Measurements from ENCODE around the gene SORCS2. TPM values are rescaled to one million over a fixed set of nuclear protein-coding genes. Genes with fewer than 3 reads are reported as not detected.

Gene SORCS2
- total and polyA plus RNA-seq, 2 of the 8 experiments (the other 6 are each of a cell fraction or from before 2014, with no cell fraction given) = 0.36 to 1.8 TPM

DNA sequence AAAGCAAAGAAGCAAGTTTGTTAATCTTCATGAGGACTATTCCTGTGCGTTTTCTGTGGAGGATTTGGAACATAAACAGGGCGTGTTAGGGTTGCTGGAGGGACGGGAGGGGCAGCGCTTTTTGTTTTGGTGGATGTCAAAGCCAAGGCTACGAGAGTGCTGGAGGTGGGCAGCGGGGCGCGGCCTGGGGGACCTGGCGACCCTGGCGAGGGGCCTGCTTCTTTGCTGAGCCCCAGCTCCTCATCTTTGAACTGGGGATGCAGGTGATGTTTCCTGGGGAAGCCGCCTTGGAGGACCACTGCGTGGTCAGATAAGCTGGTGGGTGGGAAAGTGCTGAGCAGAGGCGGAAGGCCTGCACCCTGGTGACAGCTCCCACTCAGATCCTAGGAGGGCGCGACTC lies 55.2 kb downstream of the SORCS2 start (continued):
- TF ChIP-seq YY1 (IDR thresholded peaks at IDR 0.05; ENCODE audit: low read depth, low read length) = no peak
- TF ChIP-seq, protein P1, sequence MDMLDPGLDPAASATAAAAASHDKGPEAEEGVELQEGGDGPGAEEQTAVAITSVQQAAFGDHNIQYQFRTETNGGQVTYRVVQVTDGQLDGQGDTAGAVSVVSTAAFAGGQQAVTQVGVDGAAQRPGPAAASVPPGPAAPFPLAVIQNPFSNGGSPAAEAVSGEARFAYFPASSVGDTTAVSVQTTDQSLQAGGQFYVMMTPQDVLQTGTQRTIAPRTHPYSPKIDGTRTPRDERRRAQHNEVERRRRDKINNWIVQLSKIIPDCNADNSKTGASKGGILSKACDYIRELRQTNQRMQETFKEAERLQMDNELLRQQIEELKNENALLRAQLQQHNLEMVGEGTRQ (IDR thresholded peaks at IDR 0.05; ENCODE audit: low read length) = no peak
- TF ChIP-seq RFX5 (IDR thresholded peaks at IDR 0.05; ENCODE audit: borderline replicate concordance, low read depth, low read length) = no peak
- no peak for TF ChIP-seq EGR1 (IDR thresholded peaks at IDR 0.05; ENCODE audit: borderline replicate concordance, low read depth, low read length)
